Measurements from ENCODE around the gene LRMDA.
"Not testable (repeated sequence)": the region's sequence is repeated elsewhere in the genome, so short reads cannot be mapped to it uniquely, and the experiment has no call there.

LRMDA gene

DNA sequence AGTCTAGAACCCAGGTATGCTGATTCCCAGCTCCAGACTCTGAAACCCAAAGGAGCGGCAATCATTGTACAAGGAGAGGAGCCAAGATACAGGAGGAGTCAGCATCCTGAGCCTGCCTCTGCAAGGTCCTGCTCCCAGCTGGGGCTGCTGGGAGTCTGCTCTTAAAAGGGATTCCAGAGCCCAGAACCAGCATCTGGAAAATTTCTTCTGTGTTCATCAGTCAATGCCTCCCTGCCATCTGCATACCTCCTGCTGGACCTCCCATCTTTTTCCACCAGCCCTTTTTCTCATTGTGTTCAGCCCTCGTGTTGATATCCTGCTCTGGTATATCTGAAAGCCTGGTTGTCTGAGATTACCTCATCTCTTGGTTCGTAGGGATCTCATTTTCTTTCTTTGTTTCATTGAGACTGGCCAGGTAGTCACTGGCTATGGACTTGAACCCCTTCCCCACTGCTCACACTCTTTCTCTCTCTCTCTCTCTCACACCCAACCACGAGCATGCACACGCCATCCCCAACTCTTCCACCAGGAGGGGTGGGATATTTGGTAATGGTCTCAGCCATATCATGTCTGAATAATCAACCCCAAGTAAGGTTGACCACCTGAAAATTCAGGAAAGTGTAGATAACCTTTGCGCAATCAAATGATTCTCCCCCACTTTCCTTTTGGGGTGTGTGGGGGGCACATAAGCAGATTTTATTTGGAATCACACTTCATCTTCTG is 608.8 kb downstream of the LRMDA start:
- no peak for DNase-seq

DNA sequence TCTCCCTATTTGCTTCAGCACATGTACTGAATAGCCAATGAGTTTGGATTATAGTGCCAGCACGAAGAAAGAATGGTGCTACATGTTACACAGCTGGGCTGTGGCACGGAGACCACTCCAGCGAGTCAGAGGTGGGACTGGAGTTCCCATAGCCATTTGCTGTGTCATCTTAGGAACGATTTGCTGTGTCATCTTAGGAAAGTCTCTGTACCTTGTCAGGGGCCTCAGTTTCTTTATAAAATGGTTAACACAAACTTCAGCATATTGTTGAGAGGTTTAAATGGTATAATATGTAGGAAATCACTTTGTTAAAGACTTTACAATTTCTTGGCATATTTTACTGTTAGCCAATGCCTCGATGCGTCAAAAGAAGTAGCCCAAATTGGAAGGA is 609.4 kb downstream of the LRMDA start:
- DNase-seq: no peak

- no peak for DNase-seq
Observed at GRCh38 chr10:76041551-76041950, 610.1 kb downstream of the LRMDA start.

DNA sequence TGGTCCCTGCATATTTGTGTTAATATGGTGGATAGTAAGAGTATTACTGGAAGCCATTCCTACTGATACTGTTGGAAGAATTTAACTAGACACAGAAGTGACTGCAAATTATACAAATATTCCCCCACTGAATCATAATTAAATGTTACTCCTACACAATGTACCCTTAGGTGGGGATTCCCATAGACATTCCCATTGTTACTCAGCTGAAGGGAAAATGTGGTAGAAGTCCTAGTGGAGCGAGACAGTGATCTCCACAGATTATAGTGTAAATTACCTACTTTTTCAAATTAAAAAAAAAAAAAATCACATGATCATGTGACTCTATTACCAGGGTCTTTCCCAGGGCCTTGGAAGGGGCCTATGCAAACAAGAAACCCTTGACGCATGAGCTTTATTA is 611.8 kb downstream of the LRMDA start:
- no peak for DNase-seq

DNA sequence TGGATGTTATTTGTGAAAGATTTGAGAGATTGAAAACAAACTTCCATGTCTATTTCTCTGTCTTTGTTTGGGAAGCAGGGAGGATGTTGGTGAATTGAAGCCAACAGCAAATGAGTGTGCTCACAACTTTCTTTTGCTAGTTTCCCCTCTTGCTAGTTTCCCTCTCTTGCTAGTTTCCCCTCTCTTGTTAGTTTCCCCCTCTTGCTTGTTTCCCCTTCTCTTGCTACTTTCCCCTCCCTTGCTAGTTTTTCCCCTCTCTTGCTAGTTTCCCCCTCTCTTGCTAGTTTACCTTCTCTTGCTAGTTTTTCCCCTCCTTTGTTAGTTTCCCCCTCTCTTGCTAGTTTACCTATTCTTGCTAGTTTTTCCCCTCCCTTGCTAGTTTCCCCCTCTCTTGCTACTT is 613.3 kb downstream of the LRMDA start:
- no peak for DNase-seq

DNA sequence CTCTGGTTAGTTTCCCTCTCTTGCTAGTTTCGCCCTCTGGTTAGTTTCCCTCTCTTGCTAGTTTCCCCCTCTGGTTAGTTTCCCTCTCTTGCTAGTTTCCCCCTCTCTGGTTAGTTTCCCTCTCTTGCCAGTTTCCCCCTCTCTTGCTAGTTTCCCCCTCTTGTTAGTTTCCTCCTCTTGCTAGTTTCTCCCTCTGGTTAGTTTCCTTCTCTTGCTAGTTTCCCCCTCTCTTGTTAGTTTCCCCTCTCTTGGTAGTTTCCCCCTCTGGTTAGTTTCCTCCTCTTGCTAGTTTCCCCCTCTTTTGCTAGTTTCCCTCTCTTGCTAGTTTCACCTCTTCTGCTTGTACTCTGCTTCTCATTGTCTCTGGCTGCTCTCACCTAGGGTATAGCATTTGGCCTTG is 613.8 kb downstream of the LRMDA start:
- DNase-seq: no peak

DNA sequence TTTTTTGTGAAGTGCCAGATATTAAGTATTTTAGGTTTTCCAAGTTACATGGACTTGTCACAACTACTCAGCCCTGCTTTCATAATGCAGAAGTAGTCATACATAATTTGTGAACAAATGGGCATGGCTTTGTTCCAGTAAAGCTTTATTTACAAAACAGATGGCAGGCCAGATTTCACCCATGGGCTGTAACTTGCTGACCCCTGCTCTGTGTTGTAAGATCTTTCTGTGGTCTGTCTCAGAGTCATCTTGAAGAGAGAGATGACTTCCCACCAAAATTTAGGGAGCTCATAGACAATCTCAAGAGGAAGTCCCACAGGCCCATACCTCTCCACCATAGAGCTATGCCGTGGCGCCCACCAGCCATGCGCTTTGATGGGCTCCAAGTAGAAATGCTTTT is 616.1 kb downstream of the LRMDA start:
- DNase-seq: no peak

- no peak for DNase-seq
Observed at GRCh38 chr10:76049581-76050290, 618.3 kb downstream of the LRMDA start.

GRCh38 chr10:76050291-76050625 is 618.8 kb downstream of the LRMDA start:
- no peak for DNase-seq

DNA sequence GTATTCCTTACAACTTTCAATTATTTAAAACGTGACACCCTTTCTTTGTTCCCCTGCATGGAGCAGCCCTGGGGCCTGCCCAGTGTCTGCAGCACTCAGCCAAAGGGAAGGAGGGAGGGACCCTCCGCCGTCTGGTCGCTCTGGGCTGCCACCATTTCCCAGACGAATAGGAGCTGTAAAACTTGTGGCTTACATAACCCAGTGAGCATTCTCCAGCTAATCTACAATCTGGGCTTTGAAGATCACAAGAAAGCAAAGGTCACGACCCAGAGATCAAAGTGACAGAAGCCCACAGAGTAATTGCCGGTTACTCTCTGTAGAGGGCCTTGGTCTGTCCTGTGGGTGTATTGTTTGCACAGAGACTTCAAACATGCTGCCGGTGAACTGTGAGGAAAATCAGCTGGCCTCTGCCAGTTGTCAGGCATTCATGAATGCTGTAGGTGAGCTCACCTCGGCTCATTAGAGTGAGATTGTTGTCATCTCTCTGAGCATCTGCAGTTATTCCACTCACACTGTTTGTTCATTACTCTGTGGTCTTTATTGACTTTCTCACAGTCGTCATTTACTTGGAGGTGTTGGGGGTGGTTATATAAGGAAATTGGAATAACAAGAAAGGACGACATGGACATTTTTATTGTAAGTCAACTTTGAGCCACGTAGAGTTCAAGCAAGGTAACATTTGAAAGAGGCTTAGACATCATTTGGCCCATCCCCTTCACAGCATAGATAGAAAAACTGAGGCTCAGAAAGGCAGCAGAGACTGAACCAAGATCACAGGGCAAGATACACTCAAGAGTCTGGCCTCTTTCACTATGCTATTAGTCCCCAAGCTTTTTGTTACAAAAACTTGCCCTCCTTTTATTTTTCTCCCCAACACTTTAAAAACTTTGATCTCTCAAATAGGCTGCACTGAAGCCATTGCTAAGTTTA is 619.8 kb downstream of the LRMDA start:
- no peak for DNase-seq

GRCh38 chr10:76052682-76053503 is 621.5 kb downstream of the LRMDA start:
- DNase-seq: no peak

- DNase-seq: no peak
Observed at GRCh38 chr10:76055466-76055865, 624.0 kb downstream of the LRMDA start.

DNA sequence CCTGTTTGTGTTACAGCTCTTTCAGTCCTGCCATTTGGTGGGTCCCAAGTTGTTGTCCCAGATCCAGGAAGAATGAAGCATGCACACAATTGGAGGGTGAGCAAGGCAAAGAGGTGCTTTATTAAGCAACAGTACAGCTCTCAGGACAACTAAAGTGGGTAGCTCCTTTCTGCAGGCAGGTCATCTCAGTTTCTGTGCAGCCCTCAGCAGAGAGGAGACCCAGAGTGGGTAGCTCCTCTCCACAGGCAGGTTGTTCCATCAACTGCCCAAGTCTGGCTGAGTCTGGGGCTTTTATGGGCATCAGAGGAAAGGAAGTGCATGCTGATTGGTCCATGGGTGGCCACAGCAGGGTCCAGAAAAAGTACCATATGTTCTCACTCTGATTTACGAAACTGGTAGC is 624.5 kb downstream of the LRMDA start:
- DNase-seq: no peak

DNA sequence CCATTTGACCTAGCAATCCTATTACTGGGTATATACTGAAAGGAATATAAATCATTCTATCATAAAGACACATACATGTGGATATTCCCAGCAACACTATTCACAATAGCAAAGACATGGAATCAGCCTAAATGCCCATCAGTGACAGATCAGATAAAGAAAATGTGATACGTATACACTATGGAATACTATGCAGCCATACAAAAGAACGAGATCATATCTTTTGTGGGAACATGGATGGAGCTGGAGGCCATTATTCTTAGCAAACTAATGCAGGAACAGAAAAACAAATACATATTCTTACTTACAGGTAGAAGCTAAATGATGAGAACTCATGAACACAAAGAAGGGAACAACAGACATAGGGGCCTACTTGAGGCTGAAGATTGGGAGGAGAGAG is 629.6 kb downstream of the LRMDA start:
- not testable (repeated sequence) for DNase-seq

GRCh38 chr10:76066457-76066856 is 635.0 kb downstream of the LRMDA start:
- no peak for DNase-seq

DNA sequence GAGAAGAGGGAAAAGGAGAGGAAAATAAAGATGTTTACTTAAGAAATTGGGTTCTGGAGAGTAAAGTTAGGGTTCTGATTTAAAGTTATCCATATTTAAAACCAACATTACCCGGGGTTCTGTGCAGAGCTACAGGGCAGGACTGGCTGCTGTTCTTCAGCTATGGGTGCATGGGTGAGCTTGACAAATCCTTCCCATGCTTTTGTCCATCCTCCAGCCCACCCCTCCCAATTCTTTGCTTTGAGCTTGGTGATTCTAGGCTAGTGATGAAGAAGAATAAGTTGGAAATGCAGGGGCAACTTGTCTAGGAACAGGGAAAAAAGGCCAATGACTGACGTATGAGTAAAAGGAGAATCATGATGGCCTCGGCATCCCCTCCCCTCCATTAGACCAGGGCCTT is 636.0 kb downstream of the LRMDA start:
- DNase-seq: no peak

DNA sequence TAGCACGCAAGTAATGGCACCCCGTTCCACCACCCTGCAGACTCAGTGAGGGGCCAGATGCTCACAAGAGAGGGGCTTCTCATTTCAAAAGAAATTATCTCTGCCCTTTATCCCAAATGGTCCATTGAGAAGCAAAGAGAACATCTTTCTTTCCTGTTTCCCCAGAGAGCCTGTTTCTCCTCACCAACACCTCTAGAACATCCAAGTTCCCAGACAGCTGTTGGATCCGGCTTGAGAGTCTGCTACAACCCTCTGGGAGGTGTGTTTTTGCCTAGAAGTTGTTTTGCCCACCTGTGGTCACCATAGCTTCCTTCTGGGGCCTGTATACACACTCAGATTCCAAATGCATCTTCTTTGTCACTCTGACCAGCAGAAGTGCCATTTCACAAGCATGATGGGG is 637.4 kb downstream of the LRMDA start:
- DNase-seq: no peak

DNA sequence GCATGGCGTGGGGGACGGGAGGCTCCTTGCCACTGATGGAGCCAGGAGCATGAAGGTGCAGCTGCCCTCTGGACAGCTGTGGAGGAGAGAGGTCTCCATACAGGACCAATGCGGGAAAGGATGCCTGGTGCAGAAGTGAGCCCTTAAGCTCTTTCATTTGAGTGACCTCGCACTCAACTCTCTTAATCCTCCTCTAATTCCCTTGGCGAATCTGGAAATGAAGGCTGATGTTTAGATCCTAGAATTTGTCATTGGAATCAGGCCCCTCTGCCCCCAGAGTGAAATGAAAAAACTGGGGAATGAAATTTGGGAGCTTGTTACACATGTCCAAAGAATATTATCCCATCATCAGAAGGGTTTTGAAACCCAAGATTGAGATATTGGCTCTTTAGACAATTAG is 639.5 kb downstream of the LRMDA start:
- no peak for DNase-seq

GRCh38 chr10:76071653-76072365 is 640.4 kb downstream of the LRMDA start:
- no peak for DNase-seq

DNA sequence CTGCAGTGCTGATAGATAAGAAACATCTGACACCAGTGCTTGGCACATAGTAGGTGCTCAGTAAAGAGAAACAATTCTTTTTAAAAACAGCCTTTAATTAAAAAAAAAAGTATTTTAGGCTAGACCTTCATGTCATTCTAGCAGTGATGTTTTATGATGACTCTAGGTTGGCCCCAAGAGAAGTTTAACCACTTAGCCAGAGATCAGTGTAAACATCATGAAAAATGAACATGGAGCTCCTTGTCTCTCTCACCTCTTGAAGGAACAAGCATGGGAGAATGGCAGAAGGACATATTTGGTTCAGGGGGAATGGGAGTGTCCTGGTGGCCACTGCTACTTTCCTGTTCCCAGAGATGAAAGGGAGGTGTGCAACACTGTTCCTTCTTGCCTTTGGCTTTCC is 641.0 kb downstream of the LRMDA start:
- no peak for DNase-seq

DNA sequence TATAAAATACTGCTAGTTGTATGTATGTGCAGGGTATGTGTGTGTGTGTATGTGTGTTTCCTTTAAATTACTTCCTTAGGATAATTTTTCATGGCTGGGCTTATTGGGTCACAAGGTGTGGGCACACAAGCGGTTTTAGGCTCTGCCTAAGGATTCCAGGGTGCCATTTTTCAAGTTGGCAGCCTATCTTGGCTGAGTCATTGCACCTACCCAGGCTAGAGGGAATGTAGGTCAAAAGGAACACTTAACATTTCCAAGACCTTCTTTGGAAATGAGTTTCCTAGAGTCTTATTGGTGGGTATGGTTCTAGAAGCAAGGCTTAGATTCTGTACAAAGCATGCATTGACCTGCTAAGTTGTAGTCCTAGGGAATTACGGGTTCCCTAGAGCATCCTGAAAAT is 642.1 kb downstream of the LRMDA start:
- no peak for DNase-seq

DNA sequence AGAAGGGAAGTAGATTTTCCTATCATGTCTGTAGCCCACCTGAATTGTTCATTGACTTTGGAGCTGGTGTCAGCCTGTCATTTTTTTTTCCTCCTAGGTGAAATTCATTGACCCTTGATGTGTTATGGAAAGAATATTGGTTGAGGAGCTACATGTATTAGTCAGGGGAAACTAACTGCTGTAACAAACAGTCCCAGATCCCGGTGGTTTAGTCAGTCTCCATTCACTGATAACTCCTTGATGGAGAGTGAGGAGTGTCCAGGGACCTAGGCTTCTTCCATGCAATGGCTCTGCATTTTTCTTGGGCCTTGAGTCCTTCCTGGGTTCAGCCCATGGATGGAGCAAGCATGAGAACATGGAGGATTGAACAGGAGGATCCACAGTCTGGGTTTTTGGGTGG is 643.2 kb downstream of the LRMDA start:
- no peak for DNase-seq

Measured in activated naive CD4-positive, alpha-beta T cell (primary cell).